DMS53 treated with DMSO at 0.1 percent for 48 hours (cell line): ENCODE measurements around the gene CIROP.

ENCODE experiments used
- DNase-seq: peaks from one replicate; lab custom pipeline; 2025; ENCODE audit not compliant: unreplicated experiment; lab: John Stamatoyannopoulos, UW

The CIROP gene

GRCh38 chr14:23104591-23105347, at the start of gene CIROP:
CIROP (minus strand) TSS chr14:23104989; CDS start chr14:23104920, 69 bp downstream.
- no peak for DNase-seq

GRCh38 chr14:23153851-23154796, 49.3 kb upstream of the CIROP start:
- no peak for DNase-seq

- DNase-seq: no peak
These were observed 46.6 kb upstream of the CIROP start for GRCh38 chr14:23151342-23151741.

- no peak for DNase-seq
These were observed 45.0 kb upstream of the CIROP start for GRCh38 chr14:23149745-23150144.

GRCh38 chr14:23148591-23149249, 43.9 kb upstream of the CIROP start:
- DNase-seq: no peak

- DNase-seq: no peak
These were observed 42.9 kb upstream of the CIROP start for GRCh38 chr14:23147676-23148075.

- no peak for DNase-seq
These were observed 42.2 kb upstream of the CIROP start for GRCh38 chr14:23146980-23147379.

GRCh38 chr14:23146351-23146910, 41.6 kb upstream of the CIROP start:
- no peak for DNase-seq

- DNase-seq: no peak
These were observed 41.1 kb upstream of the CIROP start for GRCh38 chr14:23145794-23146350.

- DNase-seq: no peak
These were observed 39.1 kb upstream of the CIROP start for GRCh38 chr14:23143911-23144310.

- no peak for DNase-seq
These were observed 38.0 kb upstream of the CIROP start for GRCh38 chr14:23142826-23143225.

- no peak for DNase-seq
These were observed 37.1 kb upstream of the CIROP start for GRCh38 chr14:23141706-23142444.

- no peak for DNase-seq
These were observed 35.6 kb upstream of the CIROP start for GRCh38 chr14:23140371-23140770.

GRCh38 chr14:23139874-23140273, 35.1 kb upstream of the CIROP start:
- DNase-seq: no peak

GRCh38 chr14:23137813-23138535, 33.2 kb upstream of the CIROP start:
- DNase-seq: no peak

GRCh38 chr14:23137192-23137812, 32.5 kb upstream of the CIROP start:
- no peak for DNase-seq

GRCh38 chr14:23136566-23137133, 31.9 kb upstream of the CIROP start:
- DNase-seq: no peak

- no peak for DNase-seq
These were observed 28.2 kb upstream of the CIROP start for GRCh38 chr14:23132970-23133369.

GRCh38 chr14:23131482-23131881, 26.7 kb upstream of the CIROP start:
- no peak for DNase-seq
